ENCODE measurements around the gene SCNN1B.
"Not testable (repeated sequence)": the region's sequence is repeated elsewhere in the genome, so short reads cannot be mapped to it uniquely, and the experiment has no call there.

SCNN1B gene, protein sequence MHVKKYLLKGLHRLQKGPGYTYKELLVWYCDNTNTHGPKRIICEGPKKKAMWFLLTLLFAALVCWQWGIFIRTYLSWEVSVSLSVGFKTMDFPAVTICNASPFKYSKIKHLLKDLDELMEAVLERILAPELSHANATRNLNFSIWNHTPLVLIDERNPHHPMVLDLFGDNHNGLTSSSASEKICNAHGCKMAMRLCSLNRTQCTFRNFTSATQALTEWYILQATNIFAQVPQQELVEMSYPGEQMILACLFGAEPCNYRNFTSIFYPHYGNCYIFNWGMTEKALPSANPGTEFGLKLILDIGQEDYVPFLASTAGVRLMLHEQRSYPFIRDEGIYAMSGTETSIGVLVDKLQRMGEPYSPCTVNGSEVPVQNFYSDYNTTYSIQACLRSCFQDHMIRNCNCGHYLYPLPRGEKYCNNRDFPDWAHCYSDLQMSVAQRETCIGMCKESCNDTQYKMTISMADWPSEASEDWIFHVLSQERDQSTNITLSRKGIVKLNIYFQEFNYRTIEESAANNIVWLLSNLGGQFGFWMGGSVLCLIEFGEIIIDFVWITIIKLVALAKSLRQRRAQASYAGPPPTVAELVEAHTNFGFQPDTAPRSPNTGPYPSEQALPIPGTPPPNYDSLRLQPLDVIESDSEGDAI

DNA sequence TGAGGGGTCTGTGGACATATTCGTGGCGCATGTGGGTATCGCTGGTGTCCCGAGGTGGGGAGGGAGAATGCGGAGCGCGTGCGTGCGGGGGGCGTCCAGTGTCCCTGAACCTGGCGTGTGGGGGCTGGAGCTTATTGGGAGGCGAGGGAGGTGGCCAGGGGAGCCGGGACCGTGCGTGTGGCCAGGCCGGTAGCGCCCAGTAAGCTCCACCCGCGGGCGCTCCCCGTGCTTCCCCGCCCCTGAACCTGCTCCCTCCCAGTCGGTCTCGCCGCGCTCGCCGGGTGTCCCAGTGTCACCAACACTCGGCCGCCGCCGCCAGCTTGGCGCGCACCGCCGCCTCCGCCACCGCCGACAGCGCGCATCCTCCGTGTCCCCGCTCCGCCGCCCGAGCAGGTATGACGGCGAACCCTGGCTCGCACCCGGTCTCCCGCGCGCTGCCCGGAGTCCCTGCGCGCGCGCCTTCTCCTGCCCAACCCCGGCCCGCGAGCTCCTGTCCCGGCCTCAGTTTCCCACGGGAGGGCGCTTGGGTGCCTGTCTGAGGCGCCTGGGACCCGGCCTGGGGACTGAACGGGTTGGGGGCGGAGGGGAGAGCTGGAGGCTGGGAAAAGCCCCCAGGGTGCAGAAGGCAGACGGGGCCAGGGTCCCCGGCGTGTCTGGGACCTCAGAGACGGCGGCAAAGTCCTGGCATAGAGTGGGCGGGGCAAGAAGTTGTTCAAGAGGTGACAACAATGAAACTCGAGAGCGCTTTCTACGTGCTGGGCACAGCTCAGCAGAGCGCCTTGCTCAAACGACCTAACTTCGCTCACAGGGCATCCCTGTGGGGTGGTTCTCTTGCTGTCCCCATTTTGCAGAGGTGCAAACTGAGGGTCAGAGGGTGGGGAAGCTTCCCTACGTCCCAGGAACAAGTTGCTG is at the start of gene SCNN1B:
Gene SCNN1B, plus strand, starts transcription at position 258 of the 912 bp plus-strand sequence. CDS start 46,298 bp downstream, outside the sequence.
- no peak for DNase-seq

DNA sequence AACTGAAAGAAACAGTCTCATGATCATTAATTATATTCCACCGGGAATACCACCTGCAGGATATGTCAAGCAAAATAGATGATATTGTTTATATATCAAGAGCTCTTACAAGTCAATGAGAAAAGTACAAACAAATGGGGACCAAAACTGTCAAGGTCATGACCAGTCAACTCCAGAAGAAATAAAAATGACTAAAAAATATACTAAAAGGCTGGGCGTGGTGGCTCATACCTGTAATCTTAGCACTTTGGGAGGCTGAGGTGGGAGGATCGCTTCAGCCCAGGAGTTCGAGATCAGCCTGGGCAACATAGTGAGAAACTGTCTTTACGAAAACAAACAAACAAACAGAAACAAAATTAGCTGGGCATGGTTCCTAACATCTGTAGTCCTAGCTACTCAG is 49.8 kb upstream of the SCNN1B start:
- DNase-seq = no peak

- not testable (repeated sequence) for DNase-seq
Observed at GRCh38 chr16:23253650-23254049, 48.5 kb upstream of the SCNN1B start.

- DNase-seq = no peak
Observed at GRCh38 chr16:23254338-23254737, 47.8 kb upstream of the SCNN1B start.

GRCh38 chr16:23255000-23255399 is 47.1 kb upstream of the SCNN1B start:
- no peak for DNase-seq

DNA sequence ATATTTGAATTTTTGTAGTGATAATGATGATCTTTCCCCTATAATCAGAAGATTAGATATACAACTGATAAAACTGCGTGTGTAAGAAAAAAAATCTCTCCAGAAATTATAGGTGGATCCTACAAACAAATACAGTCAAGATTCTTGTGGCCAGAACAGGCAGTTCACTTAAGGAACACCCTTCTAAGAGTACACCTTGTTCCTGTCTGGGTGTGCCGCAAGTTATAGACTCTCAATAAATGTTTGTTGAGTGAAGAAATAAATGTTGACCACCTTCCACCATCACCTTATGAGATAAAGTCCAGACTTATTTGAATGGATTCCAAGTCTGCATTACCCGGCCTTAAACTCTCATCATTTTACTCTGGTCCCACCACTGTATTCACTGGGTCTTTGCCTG is 45.7 kb upstream of the SCNN1B start:
- DNase-seq = no peak

- no peak for DNase-seq
Observed at GRCh38 chr16:23257682-23258081, 44.4 kb upstream of the SCNN1B start.

DNA sequence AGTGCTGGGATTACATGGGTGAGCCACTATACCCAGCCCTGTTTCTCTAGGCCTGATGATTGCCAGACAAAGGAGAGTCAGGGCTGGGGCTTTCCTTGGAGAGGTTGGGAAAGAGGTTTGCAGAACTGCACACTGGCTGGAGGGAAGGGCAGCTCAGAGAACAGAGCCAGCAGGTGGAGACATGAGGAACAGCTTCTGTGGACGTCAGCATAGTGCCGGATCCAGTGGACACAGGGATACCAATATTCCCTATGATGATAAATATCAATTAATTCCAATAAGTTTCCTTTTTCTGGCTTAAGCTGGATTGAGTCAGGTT is 43.2 kb upstream of the SCNN1B start:
- no peak for DNase-seq

GRCh38 chr16:23267647-23268046 is 34.5 kb upstream of the SCNN1B start:
- DNase-seq = no peak

- DNase-seq = no peak
Observed at GRCh38 chr16:23268561-23268960, 33.5 kb upstream of the SCNN1B start.

GRCh38 chr16:23269248-23269953 is 32.7 kb upstream of the SCNN1B start:
- no peak for DNase-seq

- no peak for DNase-seq
Observed at GRCh38 chr16:23270654-23271053, 31.4 kb upstream of the SCNN1B start.

DNA sequence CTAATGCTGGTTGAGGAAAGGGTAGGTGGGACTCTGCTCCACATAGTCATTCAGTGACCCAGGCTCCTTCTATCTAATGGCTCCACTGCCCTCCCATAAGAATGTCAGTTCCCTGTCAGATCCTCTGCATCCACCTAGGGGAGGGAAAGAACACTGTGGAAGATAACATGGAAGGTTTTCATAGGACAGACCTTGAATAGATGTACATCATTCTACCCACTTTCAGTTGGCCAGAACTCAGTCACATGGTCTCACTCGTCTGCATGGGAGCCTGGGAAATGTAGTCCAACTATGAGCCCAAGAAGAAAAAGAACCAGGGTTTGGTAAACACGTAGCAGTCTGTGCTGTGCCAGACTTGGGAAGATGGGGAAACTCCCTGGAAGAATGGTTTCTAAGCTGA is 27.1 kb upstream of the SCNN1B start:
- DNase-seq = no peak

GRCh38 chr16:23276821-23277220 is 25.3 kb upstream of the SCNN1B start:
- no peak for DNase-seq

DNA sequence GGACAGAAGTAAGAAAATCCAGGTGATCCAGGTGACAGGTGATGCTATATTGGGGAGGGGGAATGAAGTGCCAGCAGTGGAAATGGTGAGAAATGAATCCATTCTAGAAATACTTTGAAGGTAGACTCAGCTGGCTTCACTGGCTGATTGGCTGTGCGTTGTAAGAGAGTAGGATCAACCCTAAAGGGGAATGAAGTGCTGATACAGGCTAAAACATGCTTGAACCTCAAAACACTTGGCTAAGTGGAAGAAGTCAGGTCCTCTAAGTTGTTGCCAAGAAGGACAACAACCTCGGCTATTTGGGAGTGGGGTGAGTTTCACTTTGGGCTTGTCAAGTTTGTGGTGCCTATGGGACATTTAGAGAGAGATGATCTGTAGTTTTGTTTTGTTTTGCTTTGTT is 24.1 kb upstream of the SCNN1B start:
- DNase-seq = no peak

DNA sequence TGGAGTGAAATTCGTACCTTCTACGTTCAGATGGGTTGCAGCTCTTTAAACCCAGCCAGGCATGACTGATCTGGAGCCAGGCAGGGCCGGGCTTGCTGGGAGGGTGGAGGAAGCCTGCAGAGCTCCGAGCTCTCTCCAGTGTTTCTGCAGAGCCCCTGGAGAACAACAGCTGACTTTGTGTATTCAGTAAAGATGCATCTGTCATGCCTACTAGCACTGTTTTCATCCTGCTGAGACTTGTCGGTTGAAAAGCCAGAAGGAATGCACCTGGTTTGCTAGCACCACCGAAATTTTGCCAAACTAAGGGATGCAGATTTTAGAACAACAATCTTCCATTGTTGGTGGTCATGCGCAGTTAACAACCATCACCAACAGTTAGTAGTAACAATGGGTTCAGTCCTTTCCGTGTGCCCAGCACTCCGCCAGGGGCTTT is 22.4 kb upstream of the SCNN1B start:
- no peak for DNase-seq

DNA sequence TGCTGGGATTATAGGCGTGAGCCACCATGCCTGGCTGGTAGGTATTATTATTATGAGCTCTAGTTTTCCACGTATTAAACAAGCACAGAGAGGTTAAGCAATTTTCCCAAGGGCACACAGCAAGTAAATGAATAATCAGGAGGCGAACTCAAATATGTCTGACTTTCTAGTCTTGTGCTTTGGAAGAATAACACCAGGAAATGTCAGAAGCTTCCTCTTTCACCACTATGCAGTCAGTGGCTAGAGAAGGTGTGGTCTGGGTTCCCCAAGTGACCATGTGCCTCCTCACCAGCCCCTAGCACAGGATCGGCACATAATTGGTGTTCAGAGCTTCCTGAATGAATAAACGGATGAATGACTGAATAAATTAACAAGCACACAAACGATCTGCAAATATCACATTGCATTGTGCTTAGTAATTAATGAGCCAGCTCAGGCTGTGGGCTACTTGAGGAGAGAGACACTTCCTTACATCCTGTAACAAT is 21.6 kb upstream of the SCNN1B start:
- no peak for DNase-seq

DNA sequence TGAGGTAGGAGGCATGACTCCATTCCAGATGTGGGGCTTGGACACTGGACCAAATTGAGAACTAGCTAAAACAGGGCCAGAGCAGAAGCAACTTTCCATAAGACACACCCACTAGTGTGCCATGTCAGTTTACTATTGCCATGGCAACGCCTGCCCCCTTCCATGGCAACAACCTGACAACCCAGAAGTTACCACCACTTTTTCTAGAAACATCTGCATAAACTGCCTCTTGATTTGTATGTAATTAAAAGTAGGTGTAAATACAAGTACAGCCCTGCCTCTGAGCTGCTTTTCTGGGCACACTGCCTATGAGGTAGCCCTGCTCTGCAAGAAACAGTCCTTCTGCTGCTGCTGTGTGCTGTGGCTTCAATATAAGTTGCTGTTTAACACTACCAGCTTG is 19.5 kb upstream of the SCNN1B start:
- DNase-seq = no peak

- no peak for DNase-seq
Observed at GRCh38 chr16:23283571-23283970, 18.5 kb upstream of the SCNN1B start.

DNA sequence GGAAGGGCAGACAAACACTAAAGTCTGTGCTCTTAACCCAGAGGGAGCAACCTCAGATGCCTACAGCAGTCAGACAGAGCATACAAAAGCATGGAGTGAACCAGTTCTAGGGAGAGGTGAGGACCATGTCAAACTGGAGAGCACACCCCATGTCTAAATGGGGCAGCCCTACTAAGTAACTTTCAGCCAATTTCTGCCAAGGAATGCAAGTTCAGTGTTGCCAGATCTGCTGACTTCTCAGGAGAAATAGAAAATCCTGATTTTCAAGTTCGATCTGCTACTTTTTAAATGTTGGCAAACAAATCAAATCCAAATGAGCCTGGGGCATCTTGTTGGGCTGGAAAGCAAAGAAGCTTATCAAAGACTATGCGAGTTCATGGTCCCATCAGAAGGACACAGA is 17.5 kb upstream of the SCNN1B start:
- no peak for DNase-seq

GRCh38 chr16:23286131-23286532 is 16.0 kb upstream of the SCNN1B start:
- DNase-seq = no peak

GRCh38 chr16:23288209-23288608 is 13.9 kb upstream of the SCNN1B start:
- DNase-seq = no peak

All from KG1 (cell line).